SK-N-SH treated with all-trans-retinoic acid at 6 μM for 48 hours (cell line): ENCODE measurements around the gene PEX5L.

Source experiments
- ATAC-seq: fragments of 200-7000 bp; cut with Tn5 transposase; 3 replicates; pipeline ENCODE4 v1.9.1; 2020; ENCODE audit warnings: mild to moderate bottlenecking, moderate library complexity
- CREB5 ChIP-seq: fragments of 250-450 bp; sonication (Bioruptor Pico); IDR thresholded peaks from 2 replicates; pipeline ENCODE4 v1.5.1; 2020; ENCODE audit warnings: low read depth, mild to moderate bottlenecking, moderate library complexity
- CSRNP3 ChIP-seq: fragments of 250-450 bp; sonication (Bioruptor Pico); IDR thresholded peaks from 2 replicates; pipeline ENCODE4 v1.5.1; 2021; ENCODE audit warnings: mild to moderate bottlenecking, moderate library complexity
- ESRRG ChIP-seq: fragments of 250-450 bp; sonication (Bioruptor Pico); IDR thresholded peaks from 2 replicates; pipeline ENCODE4 v1.6.1; 2021; ENCODE audit warnings: mild to moderate bottlenecking
- GLIS3 ChIP-seq: fragments of 250-450 bp; sonication (Bioruptor Pico); IDR thresholded peaks from 2 replicates; pipeline ENCODE4 v1.5.0; 2020; ENCODE audit warnings: mild to moderate bottlenecking, moderate library complexity
- ISL1 ChIP-seq: fragments of 250-450 bp; sonication (Bioruptor Pico); IDR thresholded peaks from 2 replicates; pipeline ENCODE4 v2.1.2; 2022; ENCODE audit warnings: mild to moderate bottlenecking, moderate library complexity
- OSR1 ChIP-seq: fragments of 250-450 bp; sonication (Bioruptor Pico); IDR thresholded peaks from 2 replicates; pipeline ENCODE4 v1.8.0; 2022; ENCODE audit warnings: moderate library complexity, mild to moderate bottlenecking, inconsistent platforms
- PATZ1 ChIP-seq: fragments of 250-450 bp; sonication (Bioruptor Pico); IDR thresholded peaks from 2 replicates; pipeline ENCODE4 v1.8.0; 2020; ENCODE audit warnings: mild to moderate bottlenecking, moderate library complexity, borderline replicate concordance
- PPARA ChIP-seq: fragments of 250-450 bp; sonication (Bioruptor Pico); IDR thresholded peaks from 2 replicates; pipeline ENCODE4 v1.5.0; 2020; ENCODE audit warnings: mild to moderate bottlenecking, borderline replicate concordance
- RARB ChIP-seq: fragments of 250-450 bp; sonication (Bioruptor Pico); IDR thresholded peaks from 2 replicates; pipeline ENCODE4 v1.8.0; 2021; ENCODE audit warnings: mild to moderate bottlenecking, moderate library complexity
- SNAI2 ChIP-seq: fragments of 250-450 bp; sonication (Bioruptor Pico); IDR thresholded peaks from 2 replicates; pipeline ENCODE4 v1.5.0; 2020; ENCODE audit warnings: mild to moderate bottlenecking, moderate library complexity
- TCF4 ChIP-seq: fragments of 250-450 bp; sonication (Bioruptor Pico); IDR thresholded peaks from 2 replicates; pipeline ENCODE4 v1.8.0; 2021; ENCODE audit warnings: mild to moderate bottlenecking, moderate library complexity, borderline replicate concordance
- TOX ChIP-seq: fragments of 250-450 bp; sonication (Bioruptor Pico); IDR thresholded peaks from 2 replicates; pipeline ENCODE4 v1.8.0; 2021; ENCODE audit warnings: mild to moderate bottlenecking, moderate library complexity, borderline replicate concordance
- TSHZ2 ChIP-seq: fragments of 250-450 bp; sonication (Bioruptor Pico); IDR thresholded peaks from 2 replicates; pipeline ENCODE4 v1.5.0; 2020; ENCODE audit warnings: mild to moderate bottlenecking, moderate library complexity
- ZC3H10 ChIP-seq: fragments of 250-450 bp; sonication (Bioruptor Pico); IDR thresholded peaks from 2 replicates; pipeline ENCODE4 v1.5.1; 2021; ENCODE audit warnings: mild to moderate bottlenecking, moderate library complexity
- ZFP3 ChIP-seq: fragments of 250-450 bp; sonication (Bioruptor Pico); IDR thresholded peaks from 2 replicates; pipeline ENCODE4 v1.5.0; 2020; ENCODE audit warnings: mild to moderate bottlenecking, moderate library complexity
- ZFP30 ChIP-seq: fragments of 450-650 bp; formaldehyde crosslinking; IDR thresholded peaks from 2 replicates; pipeline ENCODE4 v1.5.0; 2022; ENCODE audit warnings: mild to moderate bottlenecking, moderate library complexity
- ZNF565 ChIP-seq: fragments of 450-650 bp; formaldehyde crosslinking; conservative IDR thresholded peaks from 2 replicates; pipeline ENCODE4 v1.5.0; 2020; ENCODE audit warnings: low read depth, mild to moderate bottlenecking, moderate library complexity
- ZNF70 ChIP-seq: fragments of 450-650 bp; formaldehyde crosslinking; IDR thresholded peaks from 2 replicates; pipeline ENCODE4 v1.5.0; 2020; ENCODE audit warnings: mild to moderate bottlenecking, moderate library complexity
- ZNF8 ChIP-seq: fragments of 450-650 bp; formaldehyde crosslinking; IDR thresholded peaks from 2 replicates; pipeline ENCODE4 v1.5.0; 2020; ENCODE audit warnings: mild to moderate bottlenecking, moderate library complexity

PEX5L gene

GRCh38 chr3:179765396-179765795 is 271.3 kb downstream of the PEX5L start:
- ATAC-seq: peak; percentile 73
- TF ChIP-seq TOX (no peak), ISL1 (CRISPR knock-in tag) (peak; percentile 69; the same call in 1 of the 2 replicates), TCF4 (peak; percentile 89), TSHZ2 (CRISPR knock-in tag) (peak; percentile 96; the same call in 1 of the 2 replicates), PATZ1 (CRISPR knock-in tag) (no peak)

- TF ChIP-seq ZFP3 (CRISPR knock-in tag) (no peak), ISL1 (CRISPR knock-in tag) (no peak), ZNF8 (CRISPR knock-in tag) (no peak), ZC3H10 (CRISPR knock-in tag) (no peak), RARB (CRISPR knock-in tag) (no peak), PATZ1 (CRISPR knock-in tag) (no peak), ZNF565 (no peak), SNAI2 (CRISPR knock-in tag) (no peak), CREB5 (CRISPR knock-in tag) (no peak)
- ATAC-seq: peak; percentile 41
These were observed 275.8 kb downstream of the PEX5L start for GRCh38 chr3:179760944-179761343.

- peak; percentile 87 for ATAC-seq
- TF ChIP-seq TSHZ2 (CRISPR knock-in tag): no peak
- peak; percentile 54; the same call in 1 of the 2 replicates for TF ChIP-seq ZNF70 (CRISPR knock-in tag)
- no peak for TF ChIP-seq SNAI2 (CRISPR knock-in tag)
- TF ChIP-seq GLIS3: no peak
- TF ChIP-seq, all 23 proteins: peak for 1
These were observed 285.9 kb downstream of the PEX5L start for GRCh38 chr3:179750720-179751328.

GRCh38 chr3:179745716-179746115 is 291.0 kb downstream of the PEX5L start:
- ATAC-seq: no peak
- TF ChIP-seq GLIS3 (no peak), RARB (CRISPR knock-in tag) (no peak), CREB5 (CRISPR knock-in tag) (no peak), ZNF70 (CRISPR knock-in tag) (no peak), ESRRG (no peak), PPARA (CRISPR knock-in tag) (no peak), ZFP3 (CRISPR knock-in tag) (no peak), CSRNP3 (no peak), OSR1 (no peak), ZFP30 (no peak), ISL1 (CRISPR knock-in tag) (no peak), PATZ1 (CRISPR knock-in tag) (no peak), SNAI2 (CRISPR knock-in tag) (no peak), TCF4 (no peak)
